B cell (primary cell): ENCODE measurements around the gene FAF1.

Experiments used
- CTCF ChIP-seq: fragments of 200-600 bp; IDR thresholded peaks from one replicate; pipeline ENCODE4 v1.8.0; 2022; ENCODE audit warnings: antibody characterized with exemption, mild to moderate bottlenecking
- EZH2 ChIP-seq: IDR thresholded peaks from 2 replicates; pipeline ENCODE4 v1.6.1; 2012; ENCODE audit warnings: borderline replicate concordance, low read depth, mild to moderate bottlenecking, moderate library complexity, low read length; ENCODE audit not compliant: insufficient read depth, poor library complexity, severe bottlenecking

GRCh38 chr1:50416150-50416527 is 543.9 kb downstream of the FAF1 start:
- no peak for TF ChIP-seq CTCF
- no peak for TF ChIP-seq EZH2
